K562 (cell line): ENCODE measurements around the gene UBE2D3. TPM values are rescaled to one million over a fixed set of nuclear protein-coding genes. Genes with fewer than 3 reads are reported as not detected.

ENCODE experiments used
- ASH1L ChIP-seq: fragments of 450-650 bp; IDR thresholded peaks from 2 replicates; pipeline ENCODE4 v1.6.1; 2018; ENCODE audit warnings: borderline replicate concordance, mild to moderate bottlenecking, low read depth; ENCODE audit not compliant: partially characterized antibody
- DIDO1 ChIP-seq: fragments of 450-650 bp; IDR thresholded peaks from 2 replicates; pipeline ENCODE4 v1.6.1; 2016; ENCODE audit warnings: low read depth, missing biosample characterization, missing genetic modification characterization
- E2F1 ChIP-seq: sonication (generic); formaldehyde crosslinking; IDR thresholded peaks from 2 replicates; pipeline ENCODE4 v1.8.1; 2023; ENCODE audit warnings: mild to moderate bottlenecking, missing genetic modification reagents, moderate library complexity
- E2F6 ChIP-seq, 2 experiments: IDR thresholded peaks; 2 replicates each; pipeline ENCODE4 v1.6.1; 2011; ENCODE audit warnings: borderline replicate concordance in 1 of 2, control low read depth in 1 of 2, low read depth in 1 of 2, low read length in 1 of 2, mild to moderate bottlenecking in 1 of 2, mixed read lengths in 1 of 2, moderate library complexity in 1 of 2; ENCODE audit not compliant: insufficient read depth in 1 of 2, insufficient read length in 1 of 2, poor library complexity in 1 of 2, severe bottlenecking in 1 of 2; ENCODE audit errors: extremely low read depth in 1 of 2
- FOXK1 ChIP-seq: sonication (generic); formaldehyde crosslinking; IDR thresholded peaks from 2 replicates; pipeline ENCODE4 v1.8.0; 2022; ENCODE audit warnings: missing genetic modification reagents, mild to moderate bottlenecking, borderline replicate concordance
- GABPA ChIP-seq: fragments of 200-800 bp; sonication (Bioruptor generic); conservative IDR thresholded peaks from 2 replicates; pipeline ENCODE4 v1.6.1; 2016; ENCODE audit warnings: low read depth, missing genetic modification characterization, missing compliant biosample characterization
- HMG20B ChIP-seq: fragments of 250-450 bp; sonication (Bioruptor Pico); IDR thresholded peaks from 2 replicates; pipeline ENCODE4 v1.5.0; 2021; ENCODE audit warnings: mild to moderate bottlenecking
- HMGN3 ChIP-seq: IDR thresholded peaks from 2 replicates; pipeline ENCODE4 v1.6.1; 2011; ENCODE audit warnings: borderline replicate concordance, low read depth, mild to moderate bottlenecking, mixed read lengths, low read length; ENCODE audit not compliant: insufficient read length; ENCODE audit errors: extremely low read depth
- HNRNPLL ChIP-seq: fragments of 200-400 bp; formaldehyde crosslinking; IDR thresholded peaks from 2 replicates; pipeline ENCODE4 v1.6.1; 2017; ENCODE audit warnings: low read length, low read depth, mild to moderate bottlenecking; ENCODE audit not compliant: poor library complexity, severe bottlenecking
- KDM5B ChIP-seq: fragments of 200-600 bp; sonication (generic); IDR thresholded peaks from 2 replicates; pipeline ENCODE4 v1.6.1; 2012; ENCODE audit warnings: low read depth, mild to moderate bottlenecking, moderate library complexity, low read length, control low read depth, inconsistent platforms; ENCODE audit not compliant: insufficient replicate concordance
- MEF2D ChIP-seq: conservative IDR thresholded peaks from 2 replicates; pipeline ENCODE4 v1.6.1; 2016; ENCODE audit warnings: low read depth, missing genetic modification characterization, missing compliant biosample characterization
- NCOA2 ChIP-seq, 2 experiments: fragments of 450-650 bp; IDR thresholded peaks; 2 replicates each; pipeline ENCODE4 v1.6.1; 2018; ENCODE audit warnings: mild to moderate bottlenecking in 2 of 2, moderate library complexity in 1 of 2; ENCODE audit not compliant: partially characterized antibody in 2 of 2
- PHTF2 ChIP-seq: fragments of 250-450 bp; sonication (Bioruptor Pico); IDR thresholded peaks from 2 replicates; pipeline ENCODE4 v1.5.0; 2021; ENCODE audit warnings: mild to moderate bottlenecking
- RBBP5 ChIP-seq: fragments of 200-600 bp; sonication (generic); IDR thresholded peaks from 2 replicates; pipeline ENCODE4 v1.6.1; 2012; ENCODE audit warnings: borderline replicate concordance, mild to moderate bottlenecking, low read length, control low read depth, inconsistent platforms; ENCODE audit not compliant: insufficient read depth, poor library complexity, severe bottlenecking
- SRSF3 ChIP-seq: fragments of 200-400 bp; formaldehyde crosslinking; IDR thresholded peaks from 2 replicates; pipeline ENCODE4 v1.6.1; 2016; ENCODE audit warnings: mild to moderate bottlenecking, low read length, moderate library complexity; ENCODE audit not compliant: insufficient read depth
- YBX1 ChIP-seq: fragments of 450-650 bp; IDR thresholded peaks from 2 replicates; pipeline ENCODE4 v1.7.1; 2016; ENCODE audit warnings: mild to moderate bottlenecking
- ZNF124 ChIP-seq: sonication (generic); formaldehyde crosslinking; IDR thresholded peaks from 2 replicates; pipeline ENCODE4 v1.8.1; 2022; ENCODE audit warnings: missing genetic modification reagents
- polyA plus RNA-seq, 8 experiments: library from polyadenylated mRNA; depleted of rRNA in 4 of 8; stranded (reverse) in 5 of 8; unstranded in 3 of 8; fragments of >200 nt; fragmentation: Nextera tagmentation in 2 of 8; fragmentation: Illumina TruSeq in 1 of 8; extraction: Ambion mirVana in 2 of 8; extraction: Trizol in 1 of 8; gene quantifications; 2 replicates each; pipeline versions ENCODE4 v1.2.1 to v1.2.3, GENCODE V29; 2011 to 2014; ENCODE audit warnings: inconsistent platforms in 1 of 8, missing spikeins in 1 of 8
- total RNA-seq, 7 experiments: library from RNA; depleted of rRNA in 6 of 7; stranded (reverse); fragments of >200 nt in 6 of 7; fragmentation: Illumina TruSeq in 2 of 7; extraction: Trizol in 2 of 7; gene quantifications; 2 replicates each; pipeline versions ENCODE4 v1.2.1 to v1.2.3, GENCODE V29; 2011 to 2021; ENCODE audit warnings: low replicate concordance in 1 of 7
- TF ChIP-seq, protein P1 (sequence below): fragments of 450-650 bp; IDR thresholded peaks from 2 replicates; pipeline ENCODE4 v1.7.0; 2016; ENCODE audit warnings: borderline replicate concordance
- TF ChIP-seq, protein P2 (sequence below): IDR thresholded peaks from 2 replicates; pipeline ENCODE4 v1.6.1; 2012; ENCODE audit warnings: low read depth, low read length, improper control_type of control experiment, borderline replicate concordance

Gene UBE2D3
- total and polyA plus RNA-seq, 9 of the 15 experiments (the other 6 are each of a cell fraction or from before 2014, with no cell fraction given) = 191 to 618 (median 292) TPM

DNA sequence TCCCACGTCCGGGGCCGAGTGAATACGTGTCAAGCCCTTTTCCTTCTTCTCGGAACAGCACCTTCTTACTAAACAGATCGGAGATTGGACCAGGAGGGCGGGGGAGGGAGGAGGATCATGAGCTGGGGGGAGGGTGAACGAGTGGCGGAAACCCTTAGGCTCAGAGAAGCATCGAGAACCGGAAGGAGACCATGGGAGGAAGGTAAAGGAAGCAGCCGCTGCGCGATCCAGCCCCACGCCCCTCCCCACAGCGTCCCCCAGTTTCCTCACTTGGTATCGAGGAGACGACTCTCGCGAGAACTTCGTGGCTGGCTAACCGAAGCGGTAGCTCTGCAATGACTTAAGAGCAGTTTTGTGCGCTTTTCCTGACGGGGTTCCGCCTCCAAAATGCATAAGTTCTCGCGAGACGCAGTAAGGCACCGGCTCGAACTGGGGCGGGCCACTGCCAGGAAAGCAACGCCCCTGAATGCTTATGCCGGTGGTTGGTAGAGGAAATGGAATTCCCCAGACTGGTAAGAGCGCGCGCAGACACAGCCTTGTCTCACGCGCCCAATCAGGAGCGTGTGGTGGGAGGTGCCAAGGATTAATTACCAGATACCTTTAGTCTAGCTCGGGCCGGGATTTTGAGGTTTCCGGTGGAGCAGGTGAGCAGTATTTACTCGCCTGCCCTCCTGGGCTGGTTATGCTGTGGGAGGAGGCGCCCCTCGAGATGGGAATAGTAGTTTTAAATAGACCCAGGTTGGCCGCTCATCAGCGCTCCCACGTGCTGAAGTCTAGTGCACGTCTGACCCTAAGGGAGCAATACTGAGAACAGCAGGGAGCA, 534 bp upstream of the UBE2D3 start (continued):
- TF ChIP-seq, protein P1, sequence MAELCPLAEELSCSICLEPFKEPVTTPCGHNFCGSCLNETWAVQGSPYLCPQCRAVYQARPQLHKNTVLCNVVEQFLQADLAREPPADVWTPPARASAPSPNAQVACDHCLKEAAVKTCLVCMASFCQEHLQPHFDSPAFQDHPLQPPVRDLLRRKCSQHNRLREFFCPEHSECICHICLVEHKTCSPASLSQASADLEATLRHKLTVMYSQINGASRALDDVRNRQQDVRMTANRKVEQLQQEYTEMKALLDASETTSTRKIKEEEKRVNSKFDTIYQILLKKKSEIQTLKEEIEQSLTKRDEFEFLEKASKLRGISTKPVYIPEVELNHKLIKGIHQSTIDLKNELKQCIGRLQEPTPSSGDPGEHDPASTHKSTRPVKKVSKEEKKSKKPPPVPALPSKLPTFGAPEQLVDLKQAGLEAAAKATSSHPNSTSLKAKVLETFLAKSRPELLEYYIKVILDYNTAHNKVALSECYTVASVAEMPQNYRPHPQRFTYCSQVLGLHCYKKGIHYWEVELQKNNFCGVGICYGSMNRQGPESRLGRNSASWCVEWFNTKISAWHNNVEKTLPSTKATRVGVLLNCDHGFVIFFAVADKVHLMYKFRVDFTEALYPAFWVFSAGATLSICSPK = no peak
- no peak for TF ChIP-seq RBBP5
- no peak for TF ChIP-seq NCOA2 (IDR thresholded peaks at IDR 0.05; ENCODE audit: partially characterized antibody in 2 of 2)
- TF ChIP-seq YBX1 = no peak
- no peak; the same call in 1 of the 2 replicates for TF ChIP-seq DIDO1
- peak; percentile 91 for TF ChIP-seq E2F1 (CRISPR knock-in tag)
- TF ChIP-seq, protein P2, sequence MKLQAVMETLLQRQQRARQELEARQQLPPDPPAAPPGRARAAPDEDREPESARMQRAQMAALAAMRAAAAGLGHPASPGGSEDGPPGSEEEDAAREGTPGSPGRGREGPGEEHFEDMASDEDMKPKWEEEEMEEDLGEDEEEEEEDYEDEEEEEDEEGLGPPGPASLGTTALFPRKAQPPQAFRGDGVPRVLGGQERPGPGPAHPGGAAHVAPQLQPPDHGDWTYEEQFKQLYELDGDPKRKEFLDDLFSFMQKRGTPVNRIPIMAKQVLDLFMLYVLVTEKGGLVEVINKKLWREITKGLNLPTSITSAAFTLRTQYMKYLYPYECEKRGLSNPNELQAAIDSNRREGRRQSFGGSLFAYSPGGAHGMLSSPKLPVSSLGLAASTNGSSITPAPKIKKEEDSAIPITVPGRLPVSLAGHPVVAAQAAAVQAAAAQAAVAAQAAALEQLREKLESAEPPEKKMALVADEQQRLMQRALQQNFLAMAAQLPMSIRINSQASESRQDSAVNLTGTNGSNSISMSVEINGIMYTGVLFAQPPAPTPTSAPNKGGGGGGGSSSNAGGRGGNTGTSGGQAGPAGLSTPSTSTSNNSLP = 0 out of 2 replicates have a peak, but pooled peaks have one; percentile 12
- TF ChIP-seq ZNF124 (CRISPR knock-in tag) = no peak
- TF ChIP-seq SRSF3 = no peak
- TF ChIP-seq GABPA (tag) = peak; percentile 95
- TF ChIP-seq PHTF2 (CRISPR knock-in tag) = no peak
- no peak for TF ChIP-seq HMGN3
- peak; percentile 53; the same call in 1 of the 2 replicates for TF ChIP-seq FOXK1 (CRISPR knock-in tag)
- peak; percentile 52 to 60 for TF ChIP-seq E2F6 (IDR thresholded peaks at IDR 0.05; ENCODE audit: borderline replicate concordance in 1 of 2, extremely low read depth in 1 of 2, insufficient read depth in 1 of 2, insufficient read length in 1 of 2, low read depth in 1 of 2, low read length in 1 of 2, poor library complexity in 1 of 2, severe bottlenecking in 1 of 2)
- TF ChIP-seq HNRNPLL = peak; percentile 39
- TF ChIP-seq ASH1L = peak; percentile 39
- 0 out of 2 replicates have a peak, but pooled peaks have one; percentile 42 for TF ChIP-seq MEF2D (tag)
- TF ChIP-seq KDM5B = peak; percentile 45
- no peak for TF ChIP-seq HMG20B (CRISPR knock-in tag)
